HepG2 (cell line): ENCODE measurements around the gene UTS2R. TPM values are rescaled to one million over a fixed set of nuclear protein-coding genes. Genes with fewer than 3 reads are reported as not detected.
A peak's percentile ranks its signal among the peaks of the same experiment; 100 is the strongest.

ENCODE experiments used
- CSRNP2 ChIP-seq: sonication (generic); formaldehyde crosslinking; conservative IDR thresholded peaks from 2 replicates; pipeline ENCODE4 v1.8.0; 2022; ENCODE audit warnings: low read depth, missing genetic modification reagents
- GZF1 ChIP-seq: sonication (generic); formaldehyde crosslinking; IDR thresholded peaks from 2 replicates; pipeline ENCODE4 v1.5.1; 2020; ENCODE audit warnings: mild to moderate bottlenecking, missing genetic modification reagents
- IRF9 ChIP-seq: sonication (generic); formaldehyde crosslinking; IDR thresholded peaks from 2 replicates; pipeline ENCODE4 v1.8.0; 2022; ENCODE audit warnings: missing genetic modification reagents, mild to moderate bottlenecking, borderline replicate concordance
- MYNN ChIP-seq: sonication (generic); formaldehyde crosslinking; IDR thresholded peaks from 2 replicates; pipeline ENCODE4 v1.4.0; 2020; ENCODE audit warnings: mild to moderate bottlenecking, low read depth, missing genetic modification reagents
- PAF1 ChIP-seq: IDR thresholded peaks from 2 replicates; pipeline ENCODE4 v1.6.1; 2016; ENCODE audit warnings: missing genetic modification reagents, missing compliant biosample characterization
- PHF5A ChIP-seq: IDR thresholded peaks from one replicate; pipeline ENCODE4 v1.6.1; 2018; ENCODE audit warnings: low read depth, missing genetic modification reagents; ENCODE audit not compliant: unreplicated experiment
- RCOR2 ChIP-seq: IDR thresholded peaks from 2 replicates; pipeline ENCODE4 v1.6.1; 2016; ENCODE audit warnings: missing biosample characterization, missing genetic modification reagents
- SAFB2 ChIP-seq: sonication (generic); formaldehyde crosslinking; IDR thresholded peaks from 2 replicates; pipeline ENCODE4 v1.5.1; 2020; ENCODE audit warnings: missing genetic modification reagents, low read depth, mild to moderate bottlenecking, borderline replicate concordance
- SALL1 ChIP-seq: sonication (generic); formaldehyde crosslinking; IDR thresholded peaks from 2 replicates; pipeline ENCODE4 v1.8.0; 2022; ENCODE audit warnings: mild to moderate bottlenecking, missing genetic modification reagents
- SALL2 ChIP-seq: sonication (generic); formaldehyde crosslinking; IDR thresholded peaks from 2 replicates; pipeline ENCODE4 v1.8.1; 2023; ENCODE audit warnings: mild to moderate bottlenecking, missing genetic modification reagents, inconsistent platforms
- THAP7 ChIP-seq: sonication (generic); formaldehyde crosslinking; IDR thresholded peaks from 2 replicates; pipeline ENCODE4 v1.8.1; 2023; ENCODE audit warnings: mild to moderate bottlenecking, missing genetic modification reagents
- TIGD3 ChIP-seq: sonication (generic); formaldehyde crosslinking; IDR thresholded peaks from 2 replicates; pipeline ENCODE4 v1.5.1; 2020; ENCODE audit warnings: mild to moderate bottlenecking, missing genetic modification reagents, borderline replicate concordance
- TRAFD1 ChIP-seq: sonication (generic); formaldehyde crosslinking; IDR thresholded peaks from 2 replicates; pipeline ENCODE4 v1.5.1; 2020; ENCODE audit warnings: missing genetic modification reagents, mild to moderate bottlenecking, borderline replicate concordance
- ZMYM3 ChIP-seq: sonication (generic); formaldehyde crosslinking; IDR thresholded peaks from 2 replicates; pipeline ENCODE4 v1.5.1; 2020; ENCODE audit warnings: mild to moderate bottlenecking, missing genetic modification reagents
- ZNF253 ChIP-seq: sonication (generic); formaldehyde crosslinking; IDR thresholded peaks from 2 replicates; pipeline ENCODE4 v1.8.0; 2022; ENCODE audit warnings: mild to moderate bottlenecking, missing genetic modification reagents, borderline replicate concordance
- ZNF619 ChIP-seq: sonication (generic); formaldehyde crosslinking; IDR thresholded peaks from 2 replicates; pipeline ENCODE4 v1.4.0; 2020; ENCODE audit warnings: mild to moderate bottlenecking, missing genetic modification reagents
- ZNF737 ChIP-seq: sonication (generic); formaldehyde crosslinking; IDR thresholded peaks from 2 replicates; pipeline ENCODE4 v1.5.0; 2020; ENCODE audit warnings: missing genetic modification reagents, mild to moderate bottlenecking, borderline replicate concordance
- ZNF772 ChIP-seq: sonication (generic); formaldehyde crosslinking; IDR thresholded peaks from 2 replicates; pipeline ENCODE4 v1.5.0; 2020; ENCODE audit warnings: mild to moderate bottlenecking, missing genetic modification reagents
- ZSCAN21 ChIP-seq: sonication (generic); formaldehyde crosslinking; IDR thresholded peaks from 2 replicates; pipeline ENCODE4 v1.8.0; 2022; ENCODE audit warnings: mild to moderate bottlenecking, missing genetic modification reagents, moderate library complexity, borderline replicate concordance
- polyA plus RNA-seq, 8 experiments: library from polyadenylated mRNA; depleted of rRNA in 3 of 8; stranded (reverse) in 7 of 8; unstranded in 1 of 8; fragments of >200 nt; fragmentation: Illumina TruSeq in 4 of 8; extraction: Trizol in 4 of 8; gene quantifications; 2 replicates each; pipeline versions ENCODE4 v1.2.1 to v1.2.3, GENCODE V29; 2011 to 2016; ENCODE audit warnings: low read depth in 4 of 8, missing spikeins in 1 of 8, mixed read lengths in 1 of 8; ENCODE audit not compliant: insufficient read depth in 1 of 8
- total RNA-seq, 5 experiments: library from RNA; depleted of rRNA; stranded (reverse); fragments of >200 nt; fragmentation: Illumina TruSeq; extraction: Trizol; gene quantifications; 2 replicates each; pipeline ENCODE4 v1.2.3, GENCODE V29; 2016; ENCODE audit warnings: low read depth in 1 of 5
- TF ChIP-seq, protein P1 (sequence below): sonication (generic); formaldehyde crosslinking; IDR thresholded peaks from 2 replicates; pipeline ENCODE4 v1.8.0; 2022; ENCODE audit warnings: mild to moderate bottlenecking, missing genetic modification reagents

UTS2R gene
- total and polyA plus RNA-seq, 2 of the 13 experiments (the other 11 are each of a cell fraction or from before 2014, with no cell fraction given) = 0.13 to 0.15 TPM

- TF ChIP-seq RCOR2 (CRISPR knock-in tag) = no peak
- no peak for TF ChIP-seq THAP7
- no peak for TF ChIP-seq ZSCAN21 (CRISPR knock-in tag)
- TF ChIP-seq, protein P1, sequence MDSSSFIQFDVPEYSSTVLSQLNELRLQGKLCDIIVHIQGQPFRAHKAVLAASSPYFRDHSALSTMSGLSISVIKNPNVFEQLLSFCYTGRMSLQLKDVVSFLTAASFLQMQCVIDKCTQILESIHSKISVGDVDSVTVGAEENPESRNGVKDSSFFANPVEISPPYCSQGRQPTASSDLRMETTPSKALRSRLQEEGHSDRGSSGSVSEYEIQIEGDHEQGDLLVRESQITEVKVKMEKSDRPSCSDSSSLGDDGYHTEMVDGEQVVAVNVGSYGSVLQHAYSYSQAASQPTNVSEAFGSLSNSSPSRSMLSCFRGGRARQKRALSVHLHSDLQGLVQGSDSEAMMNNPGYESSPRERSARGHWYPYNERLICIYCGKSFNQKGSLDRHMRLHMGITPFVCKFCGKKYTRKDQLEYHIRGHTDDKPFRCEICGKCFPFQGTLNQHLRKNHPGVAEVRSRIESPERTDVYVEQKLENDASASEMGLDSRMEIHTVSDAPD (CRISPR knock-in tag) = no peak
- no peak for TF ChIP-seq PHF5A (CRISPR knock-in tag)
- TF ChIP-seq SALL1 (CRISPR knock-in tag) = peak; percentile 52
- TF ChIP-seq ZNF737 (CRISPR knock-in tag) = 0 out of 2 replicates have a peak, but pooled peaks have one; percentile 12
- no peak; the same call in 1 of the 2 replicates for TF ChIP-seq ZNF253 (CRISPR knock-in tag)
- TF ChIP-seq MYNN (CRISPR knock-in tag) = no peak
- TF ChIP-seq PAF1 (CRISPR knock-in tag) = no peak
- no peak for TF ChIP-seq ZNF772 (CRISPR knock-in tag)
- TF ChIP-seq ZNF619 = no peak
- TF ChIP-seq SALL2 (CRISPR knock-in tag) = no peak
- TF ChIP-seq GZF1 (CRISPR knock-in tag) = no peak
- no peak for TF ChIP-seq TIGD3
- 0 out of 2 replicates have a peak, but pooled peaks have one; percentile 53 for TF ChIP-seq SAFB2 (CRISPR knock-in tag)
- no peak for TF ChIP-seq IRF9
- no peak for TF ChIP-seq TRAFD1 (CRISPR knock-in tag)
- no peak for TF ChIP-seq CSRNP2 (CRISPR knock-in tag)
- 0 out of 2 replicates have a peak, but pooled peaks have one; percentile 19 for TF ChIP-seq ZMYM3 (CRISPR knock-in tag)
These were observed 26.2 kb upstream of the UTS2R start (continued) for GRCh38 chr17:82345151-82345976.
